Coronary artery (tissue), 2 donors: ENCODE measurements around the gene RABL6.
A peak's percentile ranks its signal among the peaks of the same experiment; 100 is the strongest.

Experiments
- DNase-seq: peaks from one replicate; pipeline ENCODE4 v3.0.0-alpha.2; 2017; ENCODE audit warnings: low spot score
- H3K27ac ChIP-seq, 2 donors: fragments of 200-600 bp; sonication (generic); one replicate each; pipeline ENCODE4 v1.5.1; 2016 to 2019
- H3K4me3 ChIP-seq: fragments of 200-600 bp; sonication (generic); 2 replicates; pipeline ENCODE4 v1.5.1; 2016; ENCODE audit warnings: mild to moderate bottlenecking, moderate library complexity
- CTCF ChIP-seq: fragments of 200-600 bp; sonication (generic); IDR thresholded peaks from one replicate; pipeline ENCODE4 v1.5.1; 2019; ENCODE audit warnings: antibody characterized with exemption

Gene RABL6

DNA sequence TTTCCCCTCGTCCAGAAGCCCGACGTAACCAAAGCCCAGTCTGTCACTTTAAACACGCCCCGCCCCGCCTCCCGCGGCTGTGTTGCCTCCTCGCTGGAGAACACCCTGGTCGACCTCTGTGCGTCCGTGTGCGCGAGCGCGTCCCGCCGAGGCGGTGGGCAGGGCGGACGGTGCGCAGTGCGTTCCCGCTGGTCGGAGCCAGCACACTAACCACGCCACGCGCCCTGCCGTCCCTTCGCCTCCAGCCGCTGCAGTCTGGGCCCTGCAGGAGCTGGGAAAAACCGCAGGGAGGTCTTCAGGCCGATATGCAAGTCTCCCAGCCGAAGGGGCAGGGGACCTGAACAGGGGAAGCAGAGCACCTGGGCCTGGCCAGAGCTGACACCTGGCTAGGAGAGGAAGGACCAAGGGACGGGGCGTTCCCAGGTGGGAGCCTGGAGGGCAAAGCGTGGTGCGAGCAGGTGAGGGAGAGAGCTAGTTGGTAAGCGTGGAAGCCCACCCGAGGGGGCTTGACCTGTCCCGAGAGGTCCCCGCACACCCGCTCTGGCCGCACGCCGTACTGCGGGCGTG lies 40.2 kb downstream of the RABL6 start:
- Histone ChIP-seq H3K4me3 (peak overlapping the region; percentile 80), H3K27ac (peak overlapping the region; percentile 77 to 99)
- no peak for TF ChIP-seq CTCF
- DNase-seq, result peak; percentile 93

DNA sequence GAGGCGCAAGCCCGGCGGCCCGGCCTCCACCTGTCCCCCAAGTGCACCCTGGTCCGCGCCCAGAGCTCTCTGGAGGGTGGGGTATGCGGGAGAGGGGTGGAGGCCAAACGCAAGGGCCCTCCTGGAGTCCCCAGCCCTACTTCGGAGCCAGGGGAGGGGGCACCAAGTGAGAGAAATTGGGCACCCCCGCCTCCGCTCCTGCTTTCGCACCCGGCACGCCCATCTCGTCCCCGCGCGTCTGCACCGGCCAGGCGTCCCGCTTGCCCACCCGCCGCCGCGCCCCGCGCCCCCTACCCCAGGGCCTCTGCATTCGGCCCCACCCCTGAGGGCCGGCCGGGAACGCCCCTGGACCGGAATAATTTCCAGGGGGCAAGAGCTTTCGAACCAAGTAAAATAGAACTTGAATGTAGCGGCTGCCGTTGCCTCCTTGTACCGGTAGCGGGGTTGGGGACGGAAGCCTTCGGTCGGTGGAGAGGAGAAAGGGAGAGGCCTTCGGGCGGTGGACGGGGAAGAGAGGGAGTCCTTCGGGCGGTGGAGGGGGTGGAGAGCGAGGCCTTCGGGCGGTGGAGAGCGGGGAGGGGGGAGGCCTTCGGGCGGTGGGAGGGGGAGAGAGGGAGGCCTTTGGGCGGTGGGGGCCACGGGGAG lies 40.8 kb downstream of the RABL6 start:
- DNase-seq, result no peak
- Histone ChIP-seq H3K4me3 (peak overlapping the region; percentile 80), H3K27ac (peak overlapping the region; percentile 77 to 99)
- TF ChIP-seq CTCF, result no peak

DNA sequence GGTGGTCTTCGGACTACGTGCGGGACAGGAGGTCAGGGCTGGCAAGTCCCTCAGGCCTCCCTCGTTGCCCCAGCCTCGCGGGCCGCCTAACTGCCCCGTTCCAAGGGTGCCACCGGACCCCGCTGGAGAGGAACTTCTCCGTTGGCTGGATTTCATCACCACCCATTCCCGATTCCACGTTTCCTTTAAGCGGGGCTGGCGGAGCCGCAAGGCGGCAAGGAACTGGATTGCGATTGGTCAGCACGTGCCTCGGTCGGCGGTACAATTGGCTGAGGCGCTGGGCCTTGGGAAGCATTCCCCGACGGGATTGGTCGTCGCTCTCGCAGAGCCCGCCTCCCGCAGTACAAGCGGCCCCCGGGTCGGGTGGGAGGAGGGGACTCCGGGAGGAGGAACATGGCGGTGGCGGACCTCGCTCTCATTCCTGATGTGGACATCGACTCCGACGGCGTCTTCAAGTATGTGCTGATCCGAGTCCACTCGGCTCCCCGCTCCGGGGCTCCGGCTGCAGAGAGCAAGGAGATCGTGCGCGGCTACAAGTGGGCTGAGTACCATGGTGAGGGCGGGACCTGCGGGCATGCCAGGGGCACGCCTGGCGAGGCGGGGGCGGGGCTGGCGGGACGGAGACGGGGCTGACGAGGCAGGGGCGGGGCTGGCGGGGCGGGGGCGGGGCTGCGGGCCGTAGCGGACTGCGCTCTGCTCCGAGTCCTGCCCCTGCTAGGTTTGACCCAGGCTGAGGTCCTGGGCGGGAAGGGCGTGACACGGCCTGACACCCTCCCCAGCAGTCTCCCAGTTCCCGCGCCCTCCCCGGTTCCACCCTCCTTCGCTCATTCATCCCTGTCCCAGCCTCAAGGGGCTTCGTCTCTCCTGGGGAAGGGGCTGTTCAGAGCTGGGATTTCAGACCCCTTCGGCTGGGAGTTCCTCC lies 41.6 kb downstream of the RABL6 start, which contains the start of gene PHPT1:
Gene PHPT1, plus strand, starts transcription at position 372 of the 922 bp plus-strand sequence. Its CDS starts 22 bp downstream, at position 394.
- H3K27ac ChIP-seq, result peak within 1 kb of the TSS; percentile 77 to 99
- DNase-seq, result peak; percentile 99
- TF ChIP-seq CTCF, result no peak
- H3K4me3 ChIP-seq, result peak within 1 kb of the TSS; percentile 80

DNA sequence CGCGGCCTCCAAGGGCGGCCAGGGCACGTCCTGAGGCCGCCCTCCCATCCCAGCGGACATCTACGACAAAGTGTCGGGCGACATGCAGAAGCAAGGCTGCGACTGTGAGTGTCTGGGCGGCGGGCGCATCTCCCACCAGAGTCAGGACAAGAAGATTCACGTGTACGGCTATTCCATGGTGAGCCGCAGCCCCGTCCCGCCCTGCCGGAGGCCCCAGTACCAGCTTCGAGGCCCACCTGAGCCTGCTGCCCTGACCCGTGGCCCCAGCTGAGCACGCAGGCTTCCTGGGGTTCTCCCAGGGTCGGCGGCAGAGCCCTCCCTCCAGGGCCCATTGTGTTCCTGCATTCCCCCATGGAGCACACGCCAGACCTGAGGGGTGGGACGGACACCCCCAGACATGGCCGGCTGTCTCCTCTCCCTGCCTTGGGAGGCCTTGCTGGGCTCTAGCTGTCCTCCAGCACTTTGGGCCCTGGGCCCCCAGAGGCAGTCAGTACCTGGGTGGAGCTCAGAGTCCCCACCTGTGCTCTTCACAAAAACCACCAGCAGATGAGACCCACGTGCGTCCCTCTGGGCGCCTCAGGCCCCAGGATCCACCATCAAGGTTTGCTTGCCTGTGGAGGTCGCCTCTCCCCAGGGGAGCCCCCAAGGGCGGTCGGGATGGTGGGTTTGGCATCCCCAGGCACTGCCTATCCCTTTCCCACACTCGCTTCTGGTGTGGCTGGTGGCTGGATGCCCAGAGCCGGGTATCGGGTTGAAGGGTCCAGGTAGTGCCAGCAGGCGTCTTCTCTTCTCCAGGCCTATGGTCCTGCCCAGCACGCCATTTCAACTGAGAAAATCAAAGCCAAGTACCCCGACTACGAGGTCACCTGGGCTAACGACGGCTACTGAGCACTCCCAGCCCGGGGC lies 42.5 kb downstream of the RABL6 start:
- DNase-seq, result no peak
- H3K4me3 ChIP-seq, result peak overlapping the region; percentile 80

GRCh38 chr9:136850866-136851775 lies 43.4 kb downstream of the RABL6 start:
- no peak for TF ChIP-seq CTCF
- Histone ChIP-seq H3K27ac (no peak overlapping the region), H3K4me3 (no peak overlapping the region)
- DNase-seq, result no peak

More for the DNA sequence above, 42.5 kb downstream of the RABL6 start:
- H3K27ac ChIP-seq, result peak overlapping the region; percentile 77 to 99
- TF ChIP-seq CTCF, result no peak
